MG63 (cell line): ENCODE results near the gene AKNA. TPM values are rescaled to one million over a fixed set of nuclear protein-coding genes. Genes with fewer than 3 reads are reported as not detected.

ENCODE experiments used
- DNase-seq: peaks from one replicate; pipeline ENCODE4 v3.0.0-alpha.2; 2020
- H3K27me3 ChIP-seq: fragments of 250-450 bp; sonication (Bioruptor Pico); 2 replicates; pipeline ENCODE4 v1.5.1; 2020; ENCODE audit warnings: mild to moderate bottlenecking, moderate library complexity
- H3K36me3 ChIP-seq: fragments of 250-450 bp; sonication (Bioruptor Pico); 2 replicates; pipeline ENCODE4 v1.5.1; 2020; ENCODE audit warnings: mild to moderate bottlenecking, moderate library complexity
- H3K4me3 ChIP-seq: fragments of 250-450 bp; sonication (Bioruptor Pico); 2 replicates; pipeline ENCODE4 v1.5.1; 2020; ENCODE audit warnings: mild to moderate bottlenecking, moderate library complexity
- H3K9me3 ChIP-seq: fragments of 250-450 bp; sonication (Bioruptor Pico); 2 replicates; pipeline ENCODE4 v1.5.1; 2020; ENCODE audit warnings: mild to moderate bottlenecking, moderate library complexity
- total RNA-seq: library from RNA; depleted of rRNA; stranded (reverse); fragments of >200 nt; shearing (Covaris generic); gene quantifications from 2 replicates; pipeline ENCODE4 v1.2.3, GENCODE V29; 2014; ENCODE audit warnings: low replicate concordance

Gene AKNA
- total RNA-seq, 1 experiment from 2014 or later: 1.4 TPM

- H3K9me3 ChIP-seq: peaks cover 4% of the 10 kb centered on the region
- DNase-seq: no peak
- H3K36me3 ChIP-seq: peaks cover 5% of the 10 kb centered on the region
- no peak overlapping the region for H3K4me3 ChIP-seq
- H3K27me3 ChIP-seq: no peaks in the 10 kb centered on the region
Measured at GRCh38 chr9:114300846-114301797, 86.7 kb downstream of the AKNA start.

GRCh38 chr9:114300153-114300845 lies 87.5 kb downstream of the AKNA start:
- Histone ChIP-seq H3K27me3 (no peaks in the 10 kb centered on the region), H3K36me3 (peaks cover 11% of the 10 kb centered on the region), H3K9me3 (peaks cover 4% of the 10 kb centered on the region), H3K4me3 (no peak overlapping the region)
- DNase-seq: no peak

GRCh38 chr9:114299286-114300152 lies 88.3 kb downstream of the AKNA start:
- Histone ChIP-seq H3K4me3 (no peak overlapping the region), H3K9me3 (peaks cover 11% of the 10 kb centered on the region), H3K27me3 (no peaks in the 10 kb centered on the region), H3K36me3 (peaks cover 18% of the 10 kb centered on the region)
- DNase-seq: no peak

- Histone ChIP-seq H3K36me3 (peaks cover 28% of the 10 kb centered on the region), H3K4me3 (no peak overlapping the region), H3K27me3 (no peaks in the 10 kb centered on the region), H3K9me3 (peaks cover 11% of the 10 kb centered on the region)
- no peak for DNase-seq
Measured at GRCh38 chr9:114296338-114296737, 91.4 kb downstream of the AKNA start.

- H3K4me3 ChIP-seq: no peak overlapping the region
- no peak for DNase-seq
Measured at GRCh38 chr9:114294664-114295063, 93.1 kb downstream of the AKNA start.

GRCh38 chr9:114291886-114292590 lies 95.7 kb downstream of the AKNA start:
- no peak for DNase-seq
- peaks cover 11% of the 10 kb centered on the region for H3K9me3 ChIP-seq
- peaks cover 28% of the 10 kb centered on the region for H3K36me3 ChIP-seq
- no peak overlapping the region for H3K4me3 ChIP-seq
- no peaks in the 10 kb centered on the region for H3K27me3 ChIP-seq

More at GRCh38 chr9:114294664-114295063, 93.1 kb downstream of the AKNA start:
- Histone ChIP-seq H3K36me3 (peaks cover 28% of the 10 kb centered on the region), H3K27me3 (no peaks in the 10 kb centered on the region), H3K9me3 (peaks cover 11% of the 10 kb centered on the region)

- Histone ChIP-seq H3K9me3 (peaks cover 7% of the 10 kb centered on the region), H3K27me3 (no peaks in the 10 kb centered on the region), H3K36me3 (peaks cover 22% of the 10 kb centered on the region), H3K4me3 (no peak overlapping the region)
- peak; percentile 43 for DNase-seq
Measured at GRCh38 chr9:114291064-114291474, 96.7 kb downstream of the AKNA start.

- Histone ChIP-seq H3K4me3 (no peak overlapping the region), H3K36me3 (peaks cover 18% of the 10 kb centered on the region), H3K9me3 (peaks cover 7% of the 10 kb centered on the region), H3K27me3 (no peaks in the 10 kb centered on the region)
- DNase-seq: no peak
Measured at GRCh38 chr9:114290561-114290986, 97.2 kb downstream of the AKNA start.

GRCh38 chr9:114289571-114290481 lies 98.0 kb downstream of the AKNA start:
- Histone ChIP-seq H3K36me3 (peaks cover 15% of the 10 kb centered on the region), H3K4me3 (no peak overlapping the region), H3K27me3 (no peaks in the 10 kb centered on the region), H3K9me3 (peaks cover 2% of the 10 kb centered on the region)
- no peak for DNase-seq

- DNase-seq: no peak
- Histone ChIP-seq H3K9me3 (no peaks in the 10 kb centered on the region), H3K4me3 (no peak overlapping the region), H3K36me3 (peaks cover 9% of the 10 kb centered on the region; the same call in 1 of the 2 replicates), H3K27me3 (no peaks in the 10 kb centered on the region)
Measured at GRCh38 chr9:114289106-114289505, 98.7 kb downstream of the AKNA start.

- no peak for DNase-seq
- Histone ChIP-seq H3K27me3 (no peaks in the 10 kb centered on the region), H3K4me3 (no peak overlapping the region), H3K9me3 (no peaks in the 10 kb centered on the region), H3K36me3 (peaks cover 9% of the 10 kb centered on the region; the same call in 1 of the 2 replicates)
Measured at GRCh38 chr9:114288193-114289091, 99.3 kb downstream of the AKNA start.

GRCh38 chr9:114287763-114288192 lies 100.0 kb downstream of the AKNA start:
- no peaks in the 10 kb centered on the region for H3K27me3 ChIP-seq
- no peaks in the 10 kb centered on the region for H3K9me3 ChIP-seq
- no peak for DNase-seq
- peaks cover 6% of the 10 kb centered on the region; the same call in 1 of the 2 replicates for H3K36me3 ChIP-seq
- H3K4me3 ChIP-seq: no peak overlapping the region

- no peaks in the 10 kb centered on the region for H3K9me3 ChIP-seq
- no peaks in the 10 kb centered on the region for H3K27me3 ChIP-seq
- no peak for DNase-seq
- 0 out of 2 replicates have a peak, but pooled peaks cover 3% of the 10 kb centered on the region for H3K36me3 ChIP-seq
- no peak overlapping the region for H3K4me3 ChIP-seq
Measured at GRCh38 chr9:114287001-114287762, 100.6 kb downstream of the AKNA start.
